ENCODE results near the gene ATAD3C. TPM values are rescaled to one million over a fixed set of nuclear protein-coding genes. Genes with fewer than 3 reads are reported as not detected.

The ATAD3C gene
- total and polyA plus RNA-seq, 10 donors: 0.25 to 3.9 (median 0.70) TPM; not detected in 2

DNA sequence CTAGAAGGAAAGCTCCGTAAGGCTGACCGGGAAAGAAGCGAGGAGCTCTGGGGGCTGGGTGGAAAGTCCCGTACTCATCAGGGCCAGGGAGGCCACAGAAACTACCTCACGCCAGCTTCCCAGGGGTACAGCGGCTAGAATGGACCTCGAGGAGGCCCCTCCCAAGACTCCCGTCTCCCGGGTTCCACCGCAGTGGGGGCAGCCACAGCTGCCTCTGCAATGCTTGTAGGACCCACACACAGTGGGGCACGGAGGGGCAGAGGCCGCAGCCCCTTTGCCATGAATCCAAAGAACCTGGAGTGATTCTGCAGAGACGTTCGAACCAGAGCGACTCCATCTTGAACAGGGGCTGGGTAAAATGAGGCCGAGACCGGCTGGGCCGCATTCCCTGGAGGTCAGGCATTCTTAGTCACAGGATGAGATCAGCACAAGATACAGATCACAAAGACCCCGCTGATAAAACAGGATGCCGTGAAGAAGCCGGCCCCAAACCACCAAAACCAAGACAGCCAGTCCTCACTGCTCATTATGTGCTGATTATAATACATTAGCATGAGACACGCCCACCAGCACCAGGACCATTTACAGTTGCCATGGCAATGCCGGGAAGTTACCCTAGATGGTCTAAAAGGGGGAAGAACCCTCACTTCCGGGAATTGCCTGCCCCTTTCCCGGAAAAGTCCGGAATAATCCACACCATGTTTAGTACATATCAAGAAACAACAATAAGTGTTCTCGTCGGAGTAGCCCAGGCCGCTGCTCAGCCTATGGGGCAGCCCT lies 26.8 kb upstream of the ATAD3C start:
- Histone ChIP-seq H3K4me3 (no peak overlapping the region), H3K27ac (no peak overlapping the region), H3K9me3 (no peaks in the 10 kb centered on the region), H3K27me3 (replicated peaks in 1 of 7) (peaks cover 0 to 79% (median 29%) of the 10 kb centered on the region in 7 donors), H3K36me3 (no peaks in the 10 kb centered on the region), H3K4me1 (peaks cover 0 to 27% (median 6%) of the 10 kb centered on the region in 6 donors)
- 62 to 71% (median 63%) methylated on average over 24 to 29 of the region's 29 CpGs for WGBS, 5 donors
- DNase-seq: no peak
- intact Hi-C loops (cut with DNase I; ENCODE audit: low total_unique reads): no loop called here
- no peak for TF ChIP-seq POLR2A (IDR thresholded peaks at IDR 0.05)
- TF ChIP-seq POLR2AphosphoS5 (IDR thresholded peaks at IDR 0.05): no peak
- TF ChIP-seq, protein P1, sequence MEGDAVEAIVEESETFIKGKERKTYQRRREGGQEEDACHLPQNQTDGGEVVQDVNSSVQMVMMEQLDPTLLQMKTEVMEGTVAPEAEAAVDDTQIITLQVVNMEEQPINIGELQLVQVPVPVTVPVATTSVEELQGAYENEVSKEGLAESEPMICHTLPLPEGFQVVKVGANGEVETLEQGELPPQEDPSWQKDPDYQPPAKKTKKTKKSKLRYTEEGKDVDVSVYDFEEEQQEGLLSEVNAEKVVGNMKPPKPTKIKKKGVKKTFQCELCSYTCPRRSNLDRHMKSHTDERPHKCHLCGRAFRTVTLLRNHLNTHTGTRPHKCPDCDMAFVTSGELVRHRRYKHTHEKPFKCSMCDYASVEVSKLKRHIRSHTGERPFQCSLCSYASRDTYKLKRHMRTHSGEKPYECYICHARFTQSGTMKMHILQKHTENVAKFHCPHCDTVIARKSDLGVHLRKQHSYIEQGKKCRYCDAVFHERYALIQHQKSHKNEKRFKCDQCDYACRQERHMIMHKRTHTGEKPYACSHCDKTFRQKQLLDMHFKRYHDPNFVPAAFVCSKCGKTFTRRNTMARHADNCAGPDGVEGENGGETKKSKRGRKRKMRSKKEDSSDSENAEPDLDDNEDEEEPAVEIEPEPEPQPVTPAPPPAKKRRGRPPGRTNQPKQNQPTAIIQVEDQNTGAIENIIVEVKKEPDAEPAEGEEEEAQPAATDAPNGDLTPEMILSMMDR (IDR thresholded peaks at IDR 0.05 in 8 of 11, conservative IDR thresholded peaks at IDR 0.05 in 3 of 11): no peak

DNA sequence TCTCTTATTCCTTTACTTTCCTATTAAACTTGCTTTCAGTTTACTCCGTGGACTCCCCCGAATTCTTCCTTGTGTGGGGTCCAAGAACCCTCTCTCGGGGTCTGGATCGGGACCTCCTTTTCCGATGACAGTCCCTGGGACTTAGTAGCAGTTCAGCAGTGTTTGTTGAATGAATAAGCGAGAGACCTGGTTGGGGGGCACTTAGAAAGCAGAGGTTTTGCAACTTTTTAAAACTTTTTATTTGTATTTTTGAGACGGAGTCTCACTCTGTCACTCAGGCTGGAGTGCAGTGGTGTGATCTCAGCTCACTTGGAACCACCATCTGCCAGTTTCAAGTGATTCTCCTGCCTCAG lies 26.3 kb upstream of the ATAD3C start:
- no peak for DNase-seq
- Histone ChIP-seq H3K27me3 (replicated peaks in 1 of 7) (peaks cover 0 to 83% (median 30%) of the 10 kb centered on the region in 7 donors), H3K27ac (no peak overlapping the region), H3K4me1 (peaks cover 0 to 29% (median 6%) of the 10 kb centered on the region in 6 donors), H3K9me3 (no peaks in the 10 kb centered on the region), H3K36me3 (no peaks in the 10 kb centered on the region), H3K4me3 (no peak overlapping the region)
- intact Hi-C loops (cut with DNase I; ENCODE audit: low total_unique reads): no loop called here
- TF ChIP-seq POLR2A (IDR thresholded peaks at IDR 0.05) (no peak), POLR2AphosphoS5 (IDR thresholded peaks at IDR 0.05) (no peak)
- TF ChIP-seq, protein P1 (IDR thresholded peaks at IDR 0.05 in 8 of 11, conservative IDR thresholded peaks at IDR 0.05 in 3 of 11): no peak
- WGBS, 5 donors: 75 to 92% (median 88%) methylated on average over 7 of the region's 7 CpGs

DNA sequence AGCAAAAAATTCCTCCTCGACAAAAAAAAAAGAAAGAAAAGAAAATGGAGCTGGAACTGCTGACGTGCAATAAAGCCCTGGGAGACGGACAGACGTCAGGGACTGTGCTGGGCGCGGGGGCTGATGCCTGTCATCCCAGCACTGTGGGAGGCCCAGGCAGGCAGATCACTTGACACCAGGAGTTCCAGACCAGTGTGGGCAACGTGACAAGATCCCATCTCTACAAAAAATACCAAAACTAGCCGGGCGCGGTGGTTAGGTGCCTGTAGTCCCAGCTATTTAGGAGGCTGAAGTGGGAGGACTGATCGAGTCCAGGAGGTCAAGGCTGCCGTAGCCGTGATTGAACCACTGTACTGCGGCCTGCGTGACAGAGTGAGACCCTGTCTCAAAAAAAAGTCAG lies 24.8 kb upstream of the ATAD3C start:
- no peak overlapping the region for H3K27ac ChIP-seq
- TF ChIP-seq, protein P1 (IDR thresholded peaks at IDR 0.05 in 8 of 11, conservative IDR thresholded peaks at IDR 0.05 in 3 of 11): no peak
- TF ChIP-seq POLR2A (IDR thresholded peaks at IDR 0.05): no peak
- TF ChIP-seq POLR2AphosphoS5 (IDR thresholded peaks at IDR 0.05): peak in 1 of 3 donors; percentile 32
- DNase-seq: peak; percentile 41
- no peaks in the 10 kb centered on the region for H3K36me3 ChIP-seq
- peaks cover 0 to 93% (median 30%) of the 10 kb centered on the region in 7 donors for H3K27me3 ChIP-seq (replicated peaks in 1 of 7)
- H3K4me3 ChIP-seq: no peak overlapping the region
- H3K9me3 ChIP-seq: no peaks in the 10 kb centered on the region
- peaks cover 0 to 32% (median 11%) of the 10 kb centered on the region in 6 donors for H3K4me1 ChIP-seq
- intact Hi-C loops (cut with DNase I; ENCODE audit: low total_unique reads): no loop called here
- WGBS, 5 donors: 80 to 90% (median 87%) methylated on average over 15 of the region's 15 CpGs

DNA sequence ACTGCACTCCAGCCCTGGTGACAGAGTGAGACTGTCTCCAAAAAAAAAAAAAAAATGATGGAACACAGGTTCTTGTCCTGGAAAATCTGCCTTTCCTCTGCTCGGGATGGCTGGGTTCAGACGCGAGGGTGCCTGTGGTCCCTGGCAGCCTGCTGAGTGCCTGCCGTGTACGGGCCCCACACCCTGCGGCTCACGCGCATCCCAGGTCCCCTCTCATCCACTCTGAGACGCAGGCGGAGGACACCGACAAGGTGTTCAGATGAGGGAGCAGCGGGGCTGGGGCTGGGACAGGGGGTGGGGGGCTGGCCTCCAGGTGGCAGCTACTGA lies 24.1 kb upstream of the ATAD3C start:
- intact Hi-C loops (cut with DNase I; ENCODE audit: low total_unique reads): no loop called here

More for the DNA sequence above, 24.1 kb upstream of the ATAD3C start:
- peaks cover 0 to 94% (median 28%) of the 10 kb centered on the region in 7 donors for H3K27me3 ChIP-seq (replicated peaks in 1 of 7)
- 76 to 92% (median 86%) methylated on average over 8 to 12 of the region's 12 CpGs for WGBS, 5 donors
- H3K4me3 ChIP-seq: no peak overlapping the region
- no peaks in the 10 kb centered on the region for H3K36me3 ChIP-seq
- peak; percentile 43 for DNase-seq
- peaks cover 0 to 36% (median 17%) of the 10 kb centered on the region in 6 donors for H3K4me1 ChIP-seq
- no peaks in the 10 kb centered on the region for H3K9me3 ChIP-seq
- TF ChIP-seq POLR2A (IDR thresholded peaks at IDR 0.05) (no peak), POLR2AphosphoS5 (IDR thresholded peaks at IDR 0.05) (no peak)
- TF ChIP-seq, protein P1 (IDR thresholded peaks at IDR 0.05 in 8 of 11, conservative IDR thresholded peaks at IDR 0.05 in 3 of 11): no peak
- no peak overlapping the region for H3K27ac ChIP-seq

All from spleen (tissue), 11 donors.